Endodermal cell (in vitro differentiated cells): Measurements from ENCODE around the gene RNPS1. TPM values are rescaled to one million over a fixed set of nuclear protein-coding genes. Genes with fewer than 3 reads are reported as not detected.

Experiments
- DNase-seq: peaks from one replicate; pipeline ENCODE4 v3.0.0-alpha.2; 2017
- H3K27ac ChIP-seq: 2 replicates; pipeline ENCODE4 v1.5.1; 2013; ENCODE audit warnings: mild to moderate bottlenecking, low read depth, low read length, moderate library complexity
- H3K27me3 ChIP-seq: 2 replicates; pipeline ENCODE4 v1.6.1; 2013; ENCODE audit warnings: mild to moderate bottlenecking, low read length, moderate library complexity; ENCODE audit not compliant: insufficient read depth, control insufficient read depth, poor library complexity, severe bottlenecking
- H3K36me3 ChIP-seq: 2 replicates; pipeline ENCODE4 v1.7.0; 2013; ENCODE audit warnings: mild to moderate bottlenecking, low read length, moderate library complexity; ENCODE audit not compliant: control insufficient read depth, insufficient read depth
- H3K4me1 ChIP-seq: one replicate; pipeline ENCODE4 v1.7.0; 2013; ENCODE audit warnings: low read length; ENCODE audit not compliant: control insufficient read depth, insufficient read depth
- H3K4me3 ChIP-seq: 2 replicates; pipeline ENCODE4 v1.5.1; 2013; ENCODE audit warnings: mild to moderate bottlenecking, low read length, moderate library complexity
- H3K9ac ChIP-seq: 2 replicates; pipeline ENCODE4 v1.6.1; 2013; ENCODE audit warnings: mild to moderate bottlenecking, low read length, moderate library complexity; ENCODE audit not compliant: poor library complexity, severe bottlenecking; ENCODE audit errors: extremely low read depth
- H3K9me3 ChIP-seq: 2 replicates; pipeline ENCODE4 v1.6.1; 2013; ENCODE audit warnings: mild to moderate bottlenecking, low read length, moderate library complexity; ENCODE audit not compliant: control insufficient read depth
- H3K27ac Mint-ChIP-seq: 2 replicates; pipeline ENCODE4 v1.8.0; 2020; ENCODE audit warnings: mixed read lengths
- H3K27me3 Mint-ChIP-seq: 2 replicates; pipeline ENCODE4 v1.8.0; 2021; ENCODE audit warnings: mild to moderate bottlenecking, mixed read lengths; ENCODE audit not compliant: insufficient read depth
- H3K36me3 Mint-ChIP-seq: 2 replicates; pipeline ENCODE4 v1.8.0; 2020; ENCODE audit warnings: low read depth, mixed read lengths
- H3K4me1 Mint-ChIP-seq: 2 replicates; pipeline ENCODE4 v1.8.0; 2020; ENCODE audit warnings: mixed read lengths
- H3K4me3 Mint-ChIP-seq: 2 replicates; pipeline ENCODE4 v1.8.0; 2020; ENCODE audit warnings: mild to moderate bottlenecking, moderate library complexity, mixed read lengths
- H3K9me3 Mint-ChIP-seq: 2 replicates; pipeline ENCODE4 v1.8.0; 2020; ENCODE audit warnings: mild to moderate bottlenecking, mixed read lengths
- WGBS, 2 experiments: methylation state at CpG; one replicate each; pipeline versions ENCODE4 v1.1.5 to v1.1.7; 2013; ENCODE audit warnings: missing lambda C conversion rate in 2 of 2, mixed read lengths in 1 of 2; ENCODE audit not compliant: insufficient coverage in 1 of 2, insufficient read length in 1 of 2; 5-methylcytosine and 5-hydroxymethylcytosine counted together
- total RNA-seq, 2 donors: library from RNA; stranded (reverse); fragmentation: NEBNext Ultra II Directional in 1 of 2; extraction: Animal tissue kit (Norgen Biotek cat#: 25700) in 1 of 2; gene quantifications; 2 replicates in 1 of 2; 3 replicates in 1 of 2; pipeline ENCODE4 v1.2.1, GENCODE V29; 2021
- TF ChIP-seq, protein P1 (sequence below): fragments of 200-600 bp; sonication (generic); conservative IDR thresholded peaks from 2 replicates; pipeline ENCODE4 v1.5.0; 2021; ENCODE audit warnings: antibody characterized with exemption, mild to moderate bottlenecking

The RNPS1 gene
- total RNA-seq, 2 donors from 2014 or later, result 273 to 289 TPM

DNA sequence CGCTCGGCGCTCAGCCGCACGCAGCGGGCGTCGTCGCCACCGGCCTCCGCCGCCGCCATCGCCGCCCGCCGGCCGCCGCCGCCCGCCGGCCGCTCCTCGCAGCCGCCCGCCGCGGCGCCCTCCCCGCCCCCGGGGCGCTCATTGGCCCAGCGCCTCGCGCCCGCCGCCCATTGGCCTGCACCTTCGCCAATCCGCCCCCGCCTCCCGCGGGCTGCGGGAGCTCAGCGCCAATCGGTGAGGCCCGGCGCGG lies 53.3 kb downstream of the RNPS1 start, which contains the start of gene PGP:
Gene PGP (minus strand): TSS at position 122 of the 250 bp plus-strand sequence. CDS start 63 bp downstream, at position 59.
- H3K27me3 Mint-ChIP-seq, result no peaks in the 10 kb centered on the region
- 0% methylated on average over 1 to 48 of the region's 48 CpGs for WGBS, 2 experiments
- no peaks in the 10 kb centered on the region for H3K9me3 Mint-ChIP-seq

DNA sequence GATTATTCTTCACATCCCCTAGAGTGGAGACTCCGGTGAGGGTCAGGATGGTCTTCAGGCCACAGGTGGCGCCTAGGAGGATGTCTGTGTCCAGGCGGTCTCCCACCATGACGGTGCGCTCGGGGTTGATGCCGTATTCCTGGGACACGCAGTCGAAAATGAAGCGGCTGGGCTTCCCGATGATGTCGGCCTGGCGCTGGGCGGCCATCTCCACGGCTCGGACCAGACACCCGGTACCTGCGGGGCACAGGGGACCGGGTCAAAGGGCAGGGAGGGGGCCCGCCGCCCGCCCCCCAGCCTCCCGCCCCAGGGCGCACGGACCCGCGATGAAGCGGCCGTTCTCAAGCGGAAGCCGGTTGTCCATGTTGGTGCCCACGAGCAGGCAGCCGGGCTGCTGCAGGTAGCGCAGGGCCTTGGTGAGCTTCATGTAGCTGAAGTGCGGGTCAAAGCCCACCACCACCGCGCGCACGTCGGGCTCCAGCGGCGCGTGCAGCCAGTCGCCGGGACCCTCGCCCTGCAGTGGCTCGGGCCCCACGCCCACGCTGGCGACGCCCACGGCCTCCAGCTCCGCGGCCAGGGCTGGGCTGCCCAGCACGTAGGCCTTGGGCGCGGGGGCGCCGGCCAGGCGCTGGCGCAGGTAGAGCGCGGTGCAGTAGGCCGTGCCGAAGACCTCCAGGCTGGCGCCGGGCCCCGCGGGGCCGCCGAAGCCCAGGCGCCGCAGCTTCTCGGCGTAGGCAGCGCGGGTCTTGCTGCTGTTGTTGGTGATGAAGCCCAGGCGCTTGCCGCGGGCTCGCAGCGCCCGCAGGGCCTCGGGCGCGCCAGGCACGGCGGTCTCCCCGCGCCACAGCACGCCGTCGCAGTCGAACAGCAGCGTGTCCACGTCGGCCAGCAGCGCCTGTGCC lies 53.9 kb downstream of the RNPS1 start:
- H3K27me3 ChIP-seq, result no peaks in the 10 kb centered on the region
- Mint-ChIP-seq H3K27ac (no peak overlapping the region), H3K4me3 (peak overlapping the region; percentile 71), H3K4me1 (peaks cover 12% of the 10 kb centered on the region), H3K27me3 (no peaks in the 10 kb centered on the region), H3K36me3 (peaks cover 12% of the 10 kb centered on the region), H3K9me3 (no peaks in the 10 kb centered on the region)
- DNase-seq, result no peak
- H3K27ac ChIP-seq, result peak overlapping the region; percentile 57
- TF ChIP-seq, protein P1, sequence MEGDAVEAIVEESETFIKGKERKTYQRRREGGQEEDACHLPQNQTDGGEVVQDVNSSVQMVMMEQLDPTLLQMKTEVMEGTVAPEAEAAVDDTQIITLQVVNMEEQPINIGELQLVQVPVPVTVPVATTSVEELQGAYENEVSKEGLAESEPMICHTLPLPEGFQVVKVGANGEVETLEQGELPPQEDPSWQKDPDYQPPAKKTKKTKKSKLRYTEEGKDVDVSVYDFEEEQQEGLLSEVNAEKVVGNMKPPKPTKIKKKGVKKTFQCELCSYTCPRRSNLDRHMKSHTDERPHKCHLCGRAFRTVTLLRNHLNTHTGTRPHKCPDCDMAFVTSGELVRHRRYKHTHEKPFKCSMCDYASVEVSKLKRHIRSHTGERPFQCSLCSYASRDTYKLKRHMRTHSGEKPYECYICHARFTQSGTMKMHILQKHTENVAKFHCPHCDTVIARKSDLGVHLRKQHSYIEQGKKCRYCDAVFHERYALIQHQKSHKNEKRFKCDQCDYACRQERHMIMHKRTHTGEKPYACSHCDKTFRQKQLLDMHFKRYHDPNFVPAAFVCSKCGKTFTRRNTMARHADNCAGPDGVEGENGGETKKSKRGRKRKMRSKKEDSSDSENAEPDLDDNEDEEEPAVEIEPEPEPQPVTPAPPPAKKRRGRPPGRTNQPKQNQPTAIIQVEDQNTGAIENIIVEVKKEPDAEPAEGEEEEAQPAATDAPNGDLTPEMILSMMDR, result peak; percentile 45
- H3K4me1 ChIP-seq, result peaks cover 3% of the 10 kb centered on the region
- peak overlapping the region; percentile 86 for H3K4me3 ChIP-seq
- H3K36me3 ChIP-seq, result peaks cover 17% of the 10 kb centered on the region
- WGBS, 2 experiments, result 1% methylated on average over 33 to 98 of the region's 98 CpGs
- H3K9ac ChIP-seq, result peak overlapping the region; percentile 78
- H3K9me3 ChIP-seq, result no peaks in the 10 kb centered on the region

More for the DNA sequence above, 53.3 kb downstream of the RNPS1 start, which contains the start of gene PGP:
- peaks cover 12% of the 10 kb centered on the region for H3K36me3 Mint-ChIP-seq
- TF ChIP-seq, protein P1, result no peak
- no peaks in the 10 kb centered on the region for H3K27me3 ChIP-seq
- H3K4me1 Mint-ChIP-seq, result peaks cover 12% of the 10 kb centered on the region
- H3K4me3 ChIP-seq, result peak within 1 kb of the TSS; percentile 86
- peak within 1 kb of the TSS; percentile 71 for H3K4me3 Mint-ChIP-seq
- peaks cover 17% of the 10 kb centered on the region for H3K36me3 ChIP-seq
- no peak for DNase-seq
- H3K27ac ChIP-seq, result peak within 1 kb of the TSS; percentile 87
- H3K27ac Mint-ChIP-seq, result peak within 1 kb of the TSS; percentile 99
- no peaks in the 10 kb centered on the region for H3K9me3 ChIP-seq
- H3K9ac ChIP-seq, result peak within 1 kb of the TSS; percentile 91
- H3K4me1 ChIP-seq, result peaks cover 3% of the 10 kb centered on the region

DNA sequence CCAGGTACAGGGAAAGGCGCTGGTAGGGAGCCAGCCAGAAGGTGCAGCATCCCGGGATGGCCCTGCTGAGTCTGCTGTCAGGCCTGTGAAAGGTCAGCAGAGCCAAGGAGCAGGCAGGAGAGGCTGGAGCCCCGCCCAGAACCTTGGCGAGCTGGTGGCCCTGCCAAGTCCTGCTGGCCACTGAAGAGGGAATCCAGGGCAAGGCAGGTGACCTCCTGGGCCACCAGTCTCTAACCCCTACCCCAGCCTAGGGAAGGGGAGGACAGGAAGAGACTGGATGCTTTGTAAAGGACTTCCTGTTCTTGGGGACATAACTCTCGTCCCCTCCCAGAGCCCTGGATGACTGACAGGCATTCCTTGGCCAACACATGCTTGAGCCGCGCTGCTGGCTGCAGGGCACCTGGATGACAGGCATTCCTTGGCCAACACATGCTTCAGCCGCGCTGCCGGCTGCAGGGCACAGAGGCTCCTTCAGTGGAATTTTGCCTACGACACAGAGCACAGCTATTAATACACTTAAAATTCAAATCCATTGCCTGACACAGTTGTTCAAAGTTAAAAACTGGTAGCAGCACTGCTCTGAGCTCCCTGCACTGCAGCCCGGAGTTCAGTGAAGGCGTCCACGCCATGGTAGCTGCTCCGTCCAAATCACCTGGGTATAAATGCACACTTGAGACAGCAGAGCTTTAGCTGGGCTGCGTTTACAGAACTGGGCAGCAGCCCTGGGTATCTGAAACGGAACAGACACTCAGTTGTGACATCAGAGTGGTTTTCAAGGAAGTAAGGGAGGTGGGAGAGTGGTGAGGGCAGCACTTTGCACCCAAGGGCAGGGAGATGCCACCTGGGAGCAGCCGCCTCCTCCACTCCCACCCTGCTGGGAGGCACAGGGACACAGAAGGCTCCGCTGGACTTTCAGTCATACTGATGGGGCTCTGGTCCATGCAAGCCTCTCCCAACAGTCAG lies 55.3 kb downstream of the RNPS1 start:
- H3K4me3 Mint-ChIP-seq, result peak overlapping the region; percentile 65
- Histone ChIP-seq H3K4me1 (peaks cover 3% of the 10 kb centered on the region), H3K36me3 (peaks cover 30% of the 10 kb centered on the region), H3K27ac (no peak overlapping the region), H3K9me3 (no peaks in the 10 kb centered on the region), H3K27me3 (no peaks in the 10 kb centered on the region), H3K9ac (peak overlapping the region; percentile 44), H3K4me3 (peak overlapping the region; percentile 86)
- H3K9me3 Mint-ChIP-seq, result no peaks in the 10 kb centered on the region
- no peaks in the 10 kb centered on the region for H3K27me3 Mint-ChIP-seq
- peaks cover 12% of the 10 kb centered on the region for H3K4me1 Mint-ChIP-seq
- WGBS, 2 experiments, result 89% methylated on average over 15 to 19 of the region's 19 CpGs
- H3K36me3 Mint-ChIP-seq, result peaks cover 22% of the 10 kb centered on the region
- TF ChIP-seq, protein P1, result no peak
- DNase-seq, result no peak
- H3K27ac Mint-ChIP-seq, result peak overlapping the region; percentile 44
